ENCODE measurements around the gene KRT10. TPM values are rescaled to one million over a fixed set of nuclear protein-coding genes. Genes with fewer than 3 reads are reported as not detected.
A peak's percentile ranks its signal among the peaks of the same experiment; 100 is the strongest.

The KRT10 gene
- total and polyA plus RNA-seq, 4 donors = 1.6 to 52.5 (median 7.1) TPM

- no peaks in the 10 kb centered on the region for H3K9me3 ChIP-seq (ENCODE audit: control insufficient read depth in 4 of 4, low read length in 3 of 4)
- WGBS = 37% methylated on average over 9 of the region's 9 CpGs
- peak overlapping the region; percentile 87 to 97 (median 93) for H3K4me3 ChIP-seq (ENCODE audit: low read depth in 1 of 3, low read length in 3 of 3)
- H3K9ac ChIP-seq (ENCODE audit: low read depth in 1 of 2, low read length in 2 of 2) = peak overlapping the region; percentile 63 to 87
- no peak for DNase-seq (ENCODE audit: low spot score)
- TF ChIP-seq RAD21 (IDR thresholded peaks at IDR 0.05) = no peak
- no peak for TF ChIP-seq EGR1 (IDR thresholded peaks at IDR 0.05; ENCODE audit: low read depth in 2 of 2)
- TF ChIP-seq HNF4A (conservative IDR thresholded peaks at IDR 0.05) = no peak
- TF ChIP-seq RXRA (IDR thresholded peaks at IDR 0.05) = no peak
- TF ChIP-seq YY1 (IDR thresholded peaks at IDR 0.05) = no peak
- no peak for TF ChIP-seq NR2F2 (IDR thresholded peaks at IDR 0.05)
- no peak for TF ChIP-seq SP1 (IDR thresholded peaks at IDR 0.05)
- TF ChIP-seq, protein P1, sequence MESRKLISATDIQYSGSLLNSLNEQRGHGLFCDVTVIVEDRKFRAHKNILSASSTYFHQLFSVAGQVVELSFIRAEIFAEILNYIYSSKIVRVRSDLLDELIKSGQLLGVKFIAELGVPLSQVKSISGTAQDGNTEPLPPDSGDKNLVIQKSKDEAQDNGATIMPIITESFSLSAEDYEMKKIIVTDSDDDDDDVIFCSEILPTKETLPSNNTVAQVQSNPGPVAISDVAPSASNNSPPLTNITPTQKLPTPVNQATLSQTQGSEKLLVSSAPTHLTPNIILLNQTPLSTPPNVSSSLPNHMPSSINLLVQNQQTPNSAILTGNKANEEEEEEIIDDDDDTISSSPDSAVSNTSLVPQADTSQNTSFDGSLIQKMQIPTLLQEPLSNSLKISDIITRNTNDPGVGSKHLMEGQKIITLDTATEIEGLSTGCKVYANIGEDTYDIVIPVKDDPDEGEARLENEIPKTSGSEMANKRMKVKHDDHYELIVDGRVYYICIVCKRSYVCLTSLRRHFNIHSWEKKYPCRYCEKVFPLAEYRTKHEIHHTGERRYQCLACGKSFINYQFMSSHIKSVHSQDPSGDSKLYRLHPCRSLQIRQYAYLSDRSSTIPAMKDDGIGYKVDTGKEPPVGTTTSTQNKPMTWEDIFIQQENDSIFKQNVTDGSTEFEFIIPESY (IDR thresholded peaks at IDR 0.05) = no peak
- no peak for TF ChIP-seq MAX (IDR thresholded peaks at IDR 0.05)
- TF ChIP-seq HNF4G (IDR thresholded peaks at IDR 0.05) = no peak
- no peak for TF ChIP-seq GABPA (IDR thresholded peaks at IDR 0.05 in 1 of 2, conservative IDR thresholded peaks at IDR 0.05 in 1 of 2)
- TF ChIP-seq, protein P2, sequence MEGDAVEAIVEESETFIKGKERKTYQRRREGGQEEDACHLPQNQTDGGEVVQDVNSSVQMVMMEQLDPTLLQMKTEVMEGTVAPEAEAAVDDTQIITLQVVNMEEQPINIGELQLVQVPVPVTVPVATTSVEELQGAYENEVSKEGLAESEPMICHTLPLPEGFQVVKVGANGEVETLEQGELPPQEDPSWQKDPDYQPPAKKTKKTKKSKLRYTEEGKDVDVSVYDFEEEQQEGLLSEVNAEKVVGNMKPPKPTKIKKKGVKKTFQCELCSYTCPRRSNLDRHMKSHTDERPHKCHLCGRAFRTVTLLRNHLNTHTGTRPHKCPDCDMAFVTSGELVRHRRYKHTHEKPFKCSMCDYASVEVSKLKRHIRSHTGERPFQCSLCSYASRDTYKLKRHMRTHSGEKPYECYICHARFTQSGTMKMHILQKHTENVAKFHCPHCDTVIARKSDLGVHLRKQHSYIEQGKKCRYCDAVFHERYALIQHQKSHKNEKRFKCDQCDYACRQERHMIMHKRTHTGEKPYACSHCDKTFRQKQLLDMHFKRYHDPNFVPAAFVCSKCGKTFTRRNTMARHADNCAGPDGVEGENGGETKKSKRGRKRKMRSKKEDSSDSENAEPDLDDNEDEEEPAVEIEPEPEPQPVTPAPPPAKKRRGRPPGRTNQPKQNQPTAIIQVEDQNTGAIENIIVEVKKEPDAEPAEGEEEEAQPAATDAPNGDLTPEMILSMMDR (IDR thresholded peaks at IDR 0.05; ENCODE audit: low read depth, low read length, missing input control) = no peak
- TF ChIP-seq, protein P3, sequence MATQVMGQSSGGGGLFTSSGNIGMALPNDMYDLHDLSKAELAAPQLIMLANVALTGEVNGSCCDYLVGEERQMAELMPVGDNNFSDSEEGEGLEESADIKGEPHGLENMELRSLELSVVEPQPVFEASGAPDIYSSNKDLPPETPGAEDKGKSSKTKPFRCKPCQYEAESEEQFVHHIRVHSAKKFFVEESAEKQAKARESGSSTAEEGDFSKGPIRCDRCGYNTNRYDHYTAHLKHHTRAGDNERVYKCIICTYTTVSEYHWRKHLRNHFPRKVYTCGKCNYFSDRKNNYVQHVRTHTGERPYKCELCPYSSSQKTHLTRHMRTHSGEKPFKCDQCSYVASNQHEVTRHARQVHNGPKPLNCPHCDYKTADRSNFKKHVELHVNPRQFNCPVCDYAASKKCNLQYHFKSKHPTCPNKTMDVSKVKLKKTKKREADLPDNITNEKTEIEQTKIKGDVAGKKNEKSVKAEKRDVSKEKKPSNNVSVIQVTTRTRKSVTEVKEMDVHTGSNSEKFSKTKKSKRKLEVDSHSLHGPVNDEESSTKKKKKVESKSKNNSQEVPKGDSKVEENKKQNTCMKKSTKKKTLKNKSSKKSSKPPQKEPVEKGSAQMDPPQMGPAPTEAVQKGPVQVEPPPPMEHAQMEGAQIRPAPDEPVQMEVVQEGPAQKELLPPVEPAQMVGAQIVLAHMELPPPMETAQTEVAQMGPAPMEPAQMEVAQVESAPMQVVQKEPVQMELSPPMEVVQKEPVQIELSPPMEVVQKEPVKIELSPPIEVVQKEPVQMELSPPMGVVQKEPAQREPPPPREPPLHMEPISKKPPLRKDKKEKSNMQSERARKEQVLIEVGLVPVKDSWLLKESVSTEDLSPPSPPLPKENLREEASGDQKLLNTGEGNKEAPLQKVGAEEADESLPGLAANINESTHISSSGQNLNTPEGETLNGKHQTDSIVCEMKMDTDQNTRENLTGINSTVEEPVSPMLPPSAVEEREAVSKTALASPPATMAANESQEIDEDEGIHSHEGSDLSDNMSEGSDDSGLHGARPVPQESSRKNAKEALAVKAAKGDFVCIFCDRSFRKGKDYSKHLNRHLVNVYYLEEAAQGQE (IDR thresholded peaks at IDR 0.05) = no peak
- no peak for TF ChIP-seq JUND (IDR thresholded peaks at IDR 0.05)
- TF ChIP-seq FOXA1 (IDR thresholded peaks at IDR 0.05) = no peak
- TF ChIP-seq TAF1 (conservative IDR thresholded peaks at IDR 0.05) = no peak
- no peak for TF ChIP-seq ATF3 (IDR thresholded peaks at IDR 0.05)
- H3K4me1 ChIP-seq (ENCODE audit: control insufficient read depth in 4 of 4, insufficient read depth in 4 of 4, low read length in 3 of 4) = peaks cover 0 to 11% (median 8%) of the 10 kb centered on the region in 4 donors
- H3K27me3 ChIP-seq (ENCODE audit: control insufficient read depth in 4 of 4, insufficient read depth in 4 of 4, low read length in 3 of 4) = no peaks in the 10 kb centered on the region
- peak overlapping the region; percentile 48 to 93 for H3K27ac ChIP-seq (ENCODE audit: low read depth in 1 of 2, low read length in 2 of 2)
- peaks cover 0 to 3% (median 1%) of the 10 kb centered on the region in 4 donors for H3K36me3 ChIP-seq (ENCODE audit: control insufficient read depth in 4 of 4, insufficient read depth in 3 of 4, low read depth in 1 of 4, low read length in 3 of 4)
Observed at GRCh38 chr17:40819528-40820125, 2.8 kb downstream of the KRT10 start.
